Measurements from ENCODE around the gene ATG2A.

ATG2A gene

GRCh38 chr11:64916775-64917662, at the start of gene ATG2A:
Gene ATG2A (minus strand): TSS chr11:64917209. CDS start chr11:64917135, 74 bp downstream.
- peak; percentile 98 for DNase-seq

- no peak for DNase-seq
Measured at GRCh38 chr11:64963072-64963631, 46.1 kb upstream of the ATG2A start.

- no peak for DNase-seq
Measured at GRCh38 chr11:64960719-64961118, 43.7 kb upstream of the ATG2A start.

GRCh38 chr11:64959498-64959897, 42.5 kb upstream of the ATG2A start:
- no peak for DNase-seq

GRCh38 chr11:64954201-64954600, 37.2 kb upstream of the ATG2A start:
- no peak for DNase-seq

GRCh38 chr11:64951529-64951928, 34.5 kb upstream of the ATG2A start:
- DNase-seq = no peak

- DNase-seq = no peak
Measured at GRCh38 chr11:64947208-64947814, 30.3 kb upstream of the ATG2A start.

GRCh38 chr11:64936539-64936938, 19.5 kb upstream of the ATG2A start:
- no peak for DNase-seq

- DNase-seq = no peak
Measured at GRCh38 chr11:64935359-64936081, 18.5 kb upstream of the ATG2A start, which contains the start of gene GPHA2. Gene GPHA2 (minus strand): TSS chr11:64935893. CDS start chr11:64935460, 433 bp downstream.

- no peak for DNase-seq
Measured at GRCh38 chr11:64934682-64935358, 17.8 kb upstream of the ATG2A start.

- no peak for DNase-seq
Measured at GRCh38 chr11:64933935-64934681, 17.1 kb upstream of the ATG2A start.

GRCh38 chr11:64933213-64933934, 16.4 kb upstream of the ATG2A start:
- no peak for DNase-seq

GRCh38 chr11:64932324-64932723, 15.3 kb upstream of the ATG2A start:
- DNase-seq = no peak

GRCh38 chr11:64931290-64931689, 14.3 kb upstream of the ATG2A start:
- no peak for DNase-seq

GRCh38 chr11:64930340-64930739, 13.3 kb upstream of the ATG2A start:
- no peak for DNase-seq

GRCh38 chr11:64929625-64930024, 12.6 kb upstream of the ATG2A start:
- DNase-seq = no peak

GRCh38 chr11:64928957-64929356, 11.9 kb upstream of the ATG2A start:
- DNase-seq = no peak

- no peak for DNase-seq
Measured at GRCh38 chr11:64926689-64927088, 9.7 kb upstream of the ATG2A start.

GRCh38 chr11:64925536-64926436, 8.8 kb upstream of the ATG2A start:
- no peak for DNase-seq

GRCh38 chr11:64924910-64925284, 7.9 kb upstream of the ATG2A start:
- DNase-seq = no peak
